K562 (cell line): Measurements from ENCODE around the gene TSPAN18. TPM values are rescaled to one million over a fixed set of nuclear protein-coding genes. Genes with fewer than 3 reads are reported as not detected.

Experiments used
- ATAC-seq: fragments of 200-7000 bp; cut with Tn5 transposase; 3 replicates; pipeline ENCODE4 v1.9.1; 2020; ENCODE audit warnings: moderate library complexity
- BruUV-seq: library from RNA; stranded (reverse); fragments of 400-500 nt; replicated peaks from 2 replicates; lab custom pipeline; 2021; lab: Mats Ljungman, UMichigan
- CTCF ChIA-PET: fragments of 300-600 bp; formaldehyde crosslinking; extraction: SDS; loops from one replicate; lab custom pipeline; 2021; ENCODE audit warnings: low intra/inter-chr PET ratio; lab: Yijun Ruan, JAX
- POLR2A ChIA-PET: fragments of 300-600, 350-650 bp; sonication (Branson Sonifier 250); formaldehyde crosslinking; extraction: SDS; loops from one replicate; lab custom pipeline; 2021; ENCODE audit warnings: antibody characterized with exemption, inconsistent platforms; lab: Yijun Ruan, JAX
- DNase-seq, 4 experiments: peaks; one replicate each; pipeline versions ENCODE4 v3.0.0 to v3.0.0-alpha.2; 2011 to 2018; ENCODE audit warnings: low spot score in 3 of 4, mixed read lengths in 3 of 4; ENCODE audit errors: extremely low read depth in 1 of 4
- FAIRE-seq: peaks from 2 replicates; lab custom pipeline; 2011; peaks lifted over from hg19 to GRCh38; lab: Jason Lieb, UNC
- H2AFZ ChIP-seq: 2 replicates; pipeline ENCODE4 v1.6.0; 2011; ENCODE audit warnings: low read depth, low read length, control low read depth, inconsistent platforms
- H3K27ac ChIP-seq: fragments of 200-600 bp; 3 replicates; pipeline ENCODE4 v1.8.0; 2011; ENCODE audit warnings: low read depth, mild to moderate bottlenecking, control low read depth, inconsistent platforms, low read length, moderate library complexity, mixed read lengths; ENCODE audit errors: extremely low read depth
- H3K27me3 ChIP-seq, 2 experiments: fragments of 300-600 bp in 1 of 2; 2 replicates in 1 of 2; 3 replicates in 1 of 2; pipeline versions ENCODE4 v1.6.0 to v1.8.0; 2011; ENCODE audit warnings: inconsistent platforms in 2 of 2, low read length in 2 of 2, mild to moderate bottlenecking in 1 of 2, mixed read lengths in 1 of 2, moderate library complexity in 1 of 2; ENCODE audit not compliant: control insufficient read depth in 2 of 2, insufficient read depth in 2 of 2
- H3K36me3 ChIP-seq: fragments of 300-600 bp; 3 replicates; pipeline ENCODE4 v1.8.0; 2011; ENCODE audit warnings: mild to moderate bottlenecking, low read length, inconsistent platforms; ENCODE audit not compliant: control insufficient read depth, insufficient read depth
- H3K4me1 ChIP-seq, 2 experiments: fragments of 200-600 bp in 1 of 2; replicated peaks in 1 of 2; 2 replicates in 1 of 2; 3 replicates in 1 of 2; pipeline versions ENCODE4 v1.5.1 to v1.8.0; 2011; ENCODE audit warnings: inconsistent platforms in 2 of 2, low read length in 2 of 2, mild to moderate bottlenecking in 1 of 2, mixed read lengths in 1 of 2, moderate library complexity in 1 of 2; ENCODE audit not compliant: control insufficient read depth in 2 of 2, insufficient read depth in 2 of 2
- H3K4me2 ChIP-seq: 2 replicates; pipeline ENCODE4 v1.6.1; 2011; ENCODE audit warnings: low read length, control low read depth, inconsistent platforms, mixed read lengths; ENCODE audit not compliant: insufficient read depth
- H3K4me3 ChIP-seq: fragments of 200-600 bp; sonication (generic), shearing (Covaris generic); 2 replicates; pipeline ENCODE4 v1.5.1; 2016; ENCODE audit warnings: control low read depth, inconsistent platforms
- H3K79me2 ChIP-seq: fragments of 200-600 bp; 3 replicates; pipeline ENCODE4 v1.8.0; 2011; ENCODE audit warnings: low read length, inconsistent platforms; ENCODE audit not compliant: control insufficient read depth, insufficient read depth
- H3K9ac ChIP-seq, 2 experiments: 2 replicates each; pipeline versions ENCODE4 v1.6.0 to v1.6.1; 2011; ENCODE audit warnings: low read depth in 2 of 2, low read length in 2 of 2, control low read depth in 1 of 2, inconsistent platforms in 1 of 2, mild to moderate bottlenecking in 1 of 2, mixed read lengths in 1 of 2; ENCODE audit not compliant: insufficient read depth in 1 of 2
- H3K9me1 ChIP-seq: one replicate; pipeline ENCODE4 v1.6.0; 2011; ENCODE audit warnings: inconsistent platforms, mild to moderate bottlenecking, low read length, moderate library complexity; ENCODE audit not compliant: control insufficient read depth, insufficient read depth
- H3K9me3 ChIP-seq: replicated peaks from 2 replicates; pipeline ENCODE4 v1.5.1; 2011; ENCODE audit warnings: low read depth, low read length, inconsistent platforms; ENCODE audit not compliant: control insufficient read depth, insufficient read depth
- H4K20me1 ChIP-seq: replicated peaks from 2 replicates; pipeline ENCODE4 v1.6.1; 2011; ENCODE audit warnings: low read length, inconsistent platforms, mixed read lengths; ENCODE audit not compliant: control insufficient read depth, insufficient read depth
- RBM25 ChIP-seq: fragments of 200-400 bp; formaldehyde crosslinking; IDR thresholded peaks from 2 replicates; pipeline ENCODE4 v1.6.1; 2018; ENCODE audit warnings: low read length, low read depth, moderate library complexity; ENCODE audit not compliant: severe bottlenecking
- TCFL5 ChIP-seq: fragments of 250-450 bp; sonication (Bioruptor Pico); conservative IDR thresholded peaks from 2 replicates; pipeline ENCODE4 v1.6.1; 2021; ENCODE audit warnings: mild to moderate bottlenecking, moderate library complexity, matching md5 sums
- ZFP36 ChIP-seq: fragments of 150-350 bp; IDR thresholded peaks from 2 replicates; pipeline ENCODE4 v1.6.1; 2018; ENCODE audit warnings: low read length, low read depth; ENCODE audit not compliant: partially characterized antibody
- WGBS: fragments of 100-300 bp; shearing (Covaris generic); methylation state at CpG from one replicate; pipeline ENCODE4 v1.1.6; 2016; ENCODE audit warnings: low coverage, mixed read lengths; ENCODE audit not compliant: insufficient coverage; ENCODE audit errors: missing lambda C conversion rate; 5-methylcytosine and 5-hydroxymethylcytosine counted together
- in situ Hi-C: fragments of 300-500 bp; cut with MboI; formaldehyde crosslinking; loops from 4 replicates; pipeline ENCODE4 v1.15.0; 2018; ENCODE audit warnings: inconsistent platforms, mixed read lengths
- intact Hi-C: fragments of 100-400 bp; cut with micrococcal nuclease; formaldehyde crosslinking; loops from 2 replicates; pipeline ENCODE4 v1.14.2; 2022
- polyA plus RNA-seq, 8 experiments: library from polyadenylated mRNA; depleted of rRNA in 4 of 8; stranded (reverse) in 5 of 8; unstranded in 3 of 8; fragments of >200 nt; fragmentation: Nextera tagmentation in 2 of 8; fragmentation: Illumina TruSeq in 1 of 8; extraction: Ambion mirVana in 2 of 8; extraction: Trizol in 1 of 8; gene quantifications; 2 replicates each; pipeline versions ENCODE4 v1.2.1 to v1.2.3, GENCODE V29; 2011 to 2014; ENCODE audit warnings: inconsistent platforms in 1 of 8, missing spikeins in 1 of 8
- total RNA-seq, 7 experiments: library from RNA; depleted of rRNA in 6 of 7; stranded (reverse); fragments of >200 nt in 6 of 7; fragmentation: Illumina TruSeq in 2 of 7; extraction: Trizol in 2 of 7; gene quantifications; 2 replicates each; pipeline versions ENCODE4 v1.2.1 to v1.2.3, GENCODE V29; 2011 to 2021; ENCODE audit warnings: low replicate concordance in 1 of 7
- TF ChIP-seq, protein P1 (sequence below): fragments of 250-450 bp; sonication (Bioruptor Pico); IDR thresholded peaks from 2 replicates; pipeline ENCODE4 v1.8.0; 2022; ENCODE audit warnings: inconsistent platforms, mild to moderate bottlenecking, moderate library complexity, borderline replicate concordance

The TSPAN18 gene
- total and polyA plus RNA-seq, 9 of the 15 experiments (the other 6 are each of a cell fraction or from before 2014, with no cell fraction given) = 0.17 to 0.35 (median 0.22) TPM; not detected in 4

- WGBS = 0% methylated on average over 7 of the region's 7 CpGs
- peak; percentile 75 for TF ChIP-seq ZFP36
- TF ChIP-seq, protein P1, sequence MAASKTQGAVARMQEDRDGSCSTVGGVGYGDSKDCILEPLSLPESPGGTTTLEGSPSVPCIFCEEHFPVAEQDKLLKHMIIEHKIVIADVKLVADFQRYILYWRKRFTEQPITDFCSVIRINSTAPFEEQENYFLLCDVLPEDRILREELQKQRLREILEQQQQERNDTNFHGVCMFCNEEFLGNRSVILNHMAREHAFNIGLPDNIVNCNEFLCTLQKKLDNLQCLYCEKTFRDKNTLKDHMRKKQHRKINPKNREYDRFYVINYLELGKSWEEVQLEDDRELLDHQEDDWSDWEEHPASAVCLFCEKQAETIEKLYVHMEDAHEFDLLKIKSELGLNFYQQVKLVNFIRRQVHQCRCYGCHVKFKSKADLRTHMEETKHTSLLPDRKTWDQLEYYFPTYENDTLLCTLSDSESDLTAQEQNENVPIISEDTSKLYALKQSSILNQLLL (CRISPR knock-in tag) = no peak
- no peak for TF ChIP-seq TCFL5 (CRISPR knock-in tag)
- peak; percentile 49 for TF ChIP-seq RBM25
- TF ChIP-seq, all 486 proteins: peak for 2
- H3K9me1 ChIP-seq = no peaks in the 10 kb centered on the region
- no peak for FAIRE-seq
- H3K79me2 ChIP-seq = no peaks in the 10 kb centered on the region
- peaks cover 0 to 4% of the 10 kb centered on the region in 2 experiments; a peak in 1 of 5 replicates for H3K4me1 ChIP-seq
- CTCF ChIA-PET = interaction anchor here (0.7 to 3.0 kb wide), 3 partner anchors 160 to 259 kb away, joined by 3 to 13 read pairs (median 4); partner anchors contain the start of gene TSPAN18
- H3K27ac ChIP-seq = no peak overlapping the region
- peaks cover 7% of the 10 kb centered on the region for H4K20me1 ChIP-seq
- H3K9ac ChIP-seq = no peak overlapping the region
- BruUV-seq = no TSS peak
- no peak overlapping the region for H3K4me2 ChIP-seq
- ATAC-seq = no peak
- H3K4me3 ChIP-seq = no peak overlapping the region
- no peak for DNase-seq
- intact Hi-C loops (loop anchor here (5.0 kb wide), 1 partner anchor 336 kb away; no protein-coding TSS in a partner anchor), in situ Hi-C loops (no loop called here)
- H3K27me3 ChIP-seq = peaks cover 0 to 39% of the 10 kb centered on the region in 2 experiments; a peak in 4 of 5 replicates
- POLR2A ChIA-PET = interaction anchor here (1.1 kb wide), 1 partner anchor 8 kb away, joined by 3 read pairs; no protein-coding TSS in a partner anchor
- H2AFZ ChIP-seq = no peak overlapping the region
- H3K9me3 ChIP-seq = no peaks in the 10 kb centered on the region
- H3K36me3 ChIP-seq = no peaks in the 10 kb centered on the region
Observed at GRCh38 chr11:44892843-44893242, 166.1 kb downstream of the TSPAN18 start.
